GM08714 (cell line): ENCODE data around the gene BIN2.
"Not testable (repeated sequence)": the region's sequence is repeated elsewhere in the genome, so short reads cannot be mapped to it uniquely, and the experiment has no call there.

ENCODE experiments used
- H3K4me3 ChIP-seq: fragments of 200-500 bp; sonication (Bioruptor generic); 2 replicates; pipeline ENCODE4 v1.5.1; 2014; ENCODE audit warnings: mild to moderate bottlenecking, low read length, inconsistent platforms
- ZNF274 ChIP-seq: IDR thresholded peaks from 2 replicates; pipeline ENCODE4 v1.6.1; 2012; ENCODE audit warnings: mild to moderate bottlenecking, low read depth, low read length

Gene BIN2

DNA sequence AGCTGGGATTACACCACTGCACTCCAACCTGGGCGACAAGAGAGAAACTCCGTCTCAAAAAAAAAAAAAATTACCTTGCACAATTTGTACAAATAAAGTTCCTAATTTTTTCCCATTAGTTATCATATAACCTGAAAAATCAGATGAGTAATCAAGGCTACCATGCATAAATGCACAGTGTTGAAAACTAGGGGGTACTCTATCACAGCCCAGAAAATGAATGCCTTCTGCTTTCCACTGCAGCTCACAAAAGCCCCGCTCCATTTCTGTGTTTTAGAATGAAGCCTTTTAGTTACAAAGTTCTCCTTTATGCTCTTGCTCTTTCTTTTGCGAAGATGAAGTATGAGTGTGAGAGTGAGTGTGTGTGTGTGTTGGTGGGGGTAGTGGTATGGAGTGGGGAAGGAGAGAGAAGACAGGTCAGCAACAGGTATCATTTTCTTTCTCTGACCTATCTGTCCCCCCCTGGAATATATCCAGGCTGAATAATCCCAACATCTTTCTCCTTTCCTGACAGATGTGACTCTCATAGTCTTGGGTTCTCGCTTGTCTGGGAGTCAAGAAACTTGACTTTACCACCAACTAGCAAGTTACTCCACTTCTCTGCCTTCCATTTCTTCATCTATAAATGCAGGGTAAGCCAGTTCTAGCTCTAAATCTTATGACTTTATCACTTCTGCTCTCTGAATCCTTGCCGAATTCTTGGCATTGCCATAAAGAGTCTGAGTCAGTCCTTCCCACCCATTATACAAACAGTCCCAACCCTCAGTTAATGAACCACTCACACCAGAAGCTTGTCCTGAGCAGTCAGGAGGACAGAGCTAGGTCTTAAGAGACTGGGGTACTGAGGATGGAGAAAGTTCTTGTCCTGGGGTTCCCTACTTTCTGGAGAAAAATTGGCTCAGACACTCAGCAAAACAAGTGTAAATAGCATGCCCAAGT is 16.1 kb downstream of the BIN2 start:
- no peak for TF ChIP-seq ZNF274
- no peak overlapping the region for H3K4me3 ChIP-seq

DNA sequence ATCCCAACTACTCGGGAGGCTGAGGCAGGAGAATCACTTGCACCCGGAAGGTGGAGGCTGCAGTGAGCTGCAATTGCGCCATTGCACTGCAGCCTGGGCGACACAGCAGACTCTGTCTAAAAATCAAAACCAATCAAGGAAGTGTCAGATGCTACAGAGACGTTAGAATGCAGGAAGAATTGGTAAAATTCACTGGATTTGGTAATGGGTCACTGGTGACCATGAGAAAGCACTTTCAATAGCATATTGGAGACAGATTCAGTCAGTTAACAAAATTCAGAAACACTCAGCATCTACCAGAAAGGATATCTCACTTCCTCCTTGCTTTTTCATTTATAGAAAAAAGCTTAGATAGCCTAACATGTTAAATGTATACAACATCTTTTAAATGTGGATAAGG is 17.5 kb downstream of the BIN2 start:
- H3K4me3 ChIP-seq = no peak overlapping the region
- no peak for TF ChIP-seq ZNF274

DNA sequence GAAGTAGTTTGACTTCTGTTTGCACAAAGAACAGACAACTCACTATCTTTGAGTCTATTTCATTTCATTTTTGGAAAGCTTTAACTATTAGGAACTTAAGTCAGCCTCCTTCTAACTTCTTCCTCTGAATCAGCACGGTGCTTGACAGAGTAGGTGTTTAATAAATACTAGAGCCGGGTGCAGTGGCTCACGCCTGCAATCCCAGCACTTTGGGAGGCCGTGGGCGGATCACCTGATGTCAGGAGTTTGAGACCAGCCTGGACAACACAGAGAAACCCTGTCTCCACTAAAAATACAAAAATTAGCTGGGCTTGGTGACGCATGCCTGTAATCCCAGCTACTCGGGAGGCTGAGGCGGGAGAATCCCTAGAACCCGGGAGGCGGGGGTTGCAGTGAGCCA is 23.2 kb downstream of the BIN2 start:
- not testable (repeated sequence) for H3K4me3 ChIP-seq

DNA sequence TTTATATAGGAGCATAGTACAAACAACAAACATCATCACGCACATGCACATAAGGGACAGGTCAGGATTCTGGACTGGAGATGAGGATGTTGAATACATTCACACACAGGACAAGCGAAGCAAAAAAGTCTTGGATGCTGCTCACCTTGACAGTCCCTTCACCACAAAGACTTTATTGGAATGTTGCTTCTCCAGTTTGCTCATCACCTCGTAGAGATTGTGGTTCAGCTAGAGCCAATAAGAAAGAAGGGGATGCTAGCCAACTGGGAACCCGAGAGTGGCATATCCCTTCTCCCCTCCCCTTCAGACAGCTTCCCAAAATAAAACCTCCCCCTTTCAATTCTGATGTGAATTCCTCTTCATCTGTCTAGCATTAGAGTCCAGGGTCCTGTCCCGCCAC is 28.3 kb downstream of the BIN2 start:
- no peak for TF ChIP-seq ZNF274
- no peak overlapping the region for H3K4me3 ChIP-seq

DNA sequence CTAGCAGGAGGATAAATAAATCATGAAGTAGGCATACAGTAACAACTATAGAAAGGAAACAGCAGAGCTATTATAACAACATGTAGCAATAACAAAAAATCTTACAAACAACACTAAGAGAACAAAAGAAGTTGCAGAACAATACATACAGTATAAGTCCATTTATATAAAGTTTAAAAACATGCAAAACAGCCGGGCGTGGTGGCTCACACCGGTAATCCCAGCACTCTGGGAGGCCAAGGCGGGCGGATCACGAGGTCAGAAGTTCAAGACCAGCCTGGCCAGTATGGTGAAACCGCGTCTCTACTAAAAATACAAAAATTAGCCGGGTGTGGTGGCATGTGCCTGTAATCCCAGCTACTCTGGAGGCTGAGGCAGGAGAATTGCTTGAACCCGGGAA is 29.9 kb downstream of the BIN2 start:
- not testable (repeated sequence) for H3K4me3 ChIP-seq

DNA sequence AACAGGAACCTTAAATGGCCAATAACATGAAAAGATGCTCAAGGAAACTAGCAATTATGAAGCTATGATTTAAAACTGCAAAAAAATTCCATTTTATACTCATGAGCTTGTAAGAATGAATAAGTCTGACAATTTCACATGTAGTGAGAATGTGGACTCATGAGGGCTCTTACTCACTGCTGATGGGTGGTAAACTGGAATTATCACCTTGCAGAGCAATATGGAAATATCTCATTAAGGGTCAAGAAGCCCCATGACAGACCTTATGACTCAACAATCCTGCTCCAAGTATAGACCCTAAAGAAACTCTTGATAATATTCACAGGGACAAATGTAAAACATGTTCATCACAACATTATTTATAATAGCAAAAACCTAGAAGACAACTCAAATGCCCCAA is 30.3 kb downstream of the BIN2 start:
- H3K4me3 ChIP-seq = no peak overlapping the region
- no peak for TF ChIP-seq ZNF274

DNA sequence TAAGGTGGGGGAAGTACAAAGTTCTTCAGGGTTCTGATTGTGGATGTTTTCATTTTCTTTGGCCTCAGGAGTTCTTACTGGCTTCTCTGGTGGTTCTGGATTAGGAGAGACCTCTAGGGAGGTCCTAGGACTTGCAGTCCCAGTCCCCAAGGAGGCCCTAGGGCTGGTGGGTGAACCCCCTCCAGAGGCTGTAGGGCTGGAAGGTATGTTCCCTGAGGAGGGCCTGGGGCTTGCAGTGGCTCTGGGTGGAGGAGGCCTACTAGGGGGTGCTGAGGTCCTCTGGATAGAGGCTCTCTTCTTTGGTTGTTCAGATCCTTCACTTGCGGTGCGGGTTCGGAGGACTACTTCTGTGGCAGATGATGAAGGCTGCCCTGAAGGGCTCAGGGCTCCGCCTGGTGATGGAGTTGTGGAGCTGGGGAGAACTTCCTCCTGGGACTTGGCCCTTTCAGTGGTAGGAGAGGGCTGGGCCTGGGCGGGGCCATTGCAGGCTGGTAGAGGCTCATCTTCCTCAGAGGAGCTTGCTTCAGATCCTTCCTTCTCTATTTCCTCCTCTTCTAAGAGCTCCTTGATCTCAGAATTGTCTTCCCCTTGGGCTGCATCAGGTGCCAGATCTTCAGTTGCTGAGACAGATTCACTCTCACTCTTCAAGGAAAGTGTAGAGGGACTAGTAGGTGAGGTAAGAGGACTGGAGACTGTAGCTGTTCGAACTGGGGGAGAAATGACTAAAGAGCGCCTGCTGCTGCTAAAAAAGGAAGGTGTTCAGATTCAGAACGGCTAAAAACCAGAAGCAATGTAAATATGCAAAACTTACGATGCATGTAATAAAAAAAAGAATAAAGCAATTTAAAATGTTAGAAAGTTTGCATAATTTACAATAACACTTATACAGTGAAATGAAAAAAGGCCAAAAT is 32.1 kb downstream of the BIN2 start:
- H3K4me3 ChIP-seq = not testable (repeated sequence)

DNA sequence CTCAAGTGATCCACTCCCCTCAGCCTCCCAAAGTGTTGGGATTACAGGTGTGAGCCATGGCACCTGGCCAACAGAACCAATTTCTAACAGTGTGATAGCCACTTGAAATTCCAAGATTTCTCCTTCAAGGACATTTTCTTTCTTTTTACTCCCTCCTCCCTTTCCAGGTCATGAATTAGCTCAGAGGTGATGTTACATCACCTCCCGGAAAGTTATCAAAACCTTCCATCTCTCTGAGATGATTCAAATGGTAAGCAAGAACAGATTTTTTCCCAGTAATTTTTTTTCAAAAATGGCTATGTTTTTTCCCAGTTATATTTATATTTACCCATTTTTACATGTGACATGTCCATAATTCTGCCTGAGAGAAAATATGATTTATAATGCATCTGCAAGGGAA is 38.1 kb downstream of the BIN2 start:
- TF ChIP-seq ZNF274 = no peak
- no peak overlapping the region for H3K4me3 ChIP-seq

DNA sequence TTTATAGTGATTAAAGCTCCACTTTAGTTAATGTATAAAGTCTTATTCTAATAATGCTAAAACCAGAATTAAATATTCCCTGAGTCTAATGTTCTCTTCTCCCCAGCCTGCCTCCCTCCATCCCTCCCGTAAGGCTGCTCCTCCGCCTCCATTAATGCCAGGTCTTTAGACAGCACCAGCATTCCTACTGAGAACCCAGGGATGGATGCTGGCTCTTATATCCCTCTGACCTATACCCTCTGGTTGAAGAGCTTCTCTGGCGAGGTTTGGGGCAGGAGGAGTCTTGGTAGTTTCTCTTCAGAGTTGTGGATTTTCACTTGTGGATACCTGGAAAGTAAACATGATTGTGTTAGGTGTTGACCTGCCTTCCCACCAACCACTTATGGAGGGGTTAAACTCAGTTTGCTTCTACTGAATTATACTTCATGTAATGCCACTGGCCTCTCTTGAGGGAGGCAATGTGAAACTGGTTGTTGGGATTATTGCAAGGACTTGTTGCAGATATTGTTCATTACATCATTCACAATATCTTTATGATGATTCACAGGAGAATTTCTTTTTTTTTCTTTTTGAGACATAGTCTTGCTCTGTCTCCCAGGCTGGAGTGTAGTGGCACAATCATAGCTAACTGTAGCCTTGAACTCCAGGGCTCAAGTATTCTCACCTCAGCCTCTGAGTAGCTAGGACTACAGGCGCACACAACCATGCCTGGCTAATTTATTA is 42.6 kb downstream of the BIN2 start:
- TF ChIP-seq ZNF274 = no peak
- no peak overlapping the region for H3K4me3 ChIP-seq

DNA sequence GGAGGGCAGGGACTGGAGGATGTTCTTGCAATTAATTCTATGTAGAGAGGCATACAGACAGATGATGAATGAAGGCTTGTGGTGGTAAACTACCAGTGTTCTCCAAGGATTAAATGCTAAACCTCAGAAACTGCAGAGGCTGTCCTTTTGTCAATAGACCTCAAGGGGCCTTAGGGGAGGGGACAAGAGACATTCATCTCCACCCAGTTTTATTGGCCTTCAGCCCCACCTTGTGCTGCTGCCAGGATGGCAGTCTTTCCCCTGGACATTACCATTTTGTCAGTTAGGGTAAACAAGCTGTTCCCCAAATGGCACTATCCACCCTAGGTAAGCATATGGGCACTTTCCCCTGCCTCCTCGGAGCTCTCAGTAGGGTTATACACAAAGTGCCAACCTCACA is 48.9 kb downstream of the BIN2 start:
- no peak for TF ChIP-seq ZNF274
- H3K4me3 ChIP-seq = no peak overlapping the region

DNA sequence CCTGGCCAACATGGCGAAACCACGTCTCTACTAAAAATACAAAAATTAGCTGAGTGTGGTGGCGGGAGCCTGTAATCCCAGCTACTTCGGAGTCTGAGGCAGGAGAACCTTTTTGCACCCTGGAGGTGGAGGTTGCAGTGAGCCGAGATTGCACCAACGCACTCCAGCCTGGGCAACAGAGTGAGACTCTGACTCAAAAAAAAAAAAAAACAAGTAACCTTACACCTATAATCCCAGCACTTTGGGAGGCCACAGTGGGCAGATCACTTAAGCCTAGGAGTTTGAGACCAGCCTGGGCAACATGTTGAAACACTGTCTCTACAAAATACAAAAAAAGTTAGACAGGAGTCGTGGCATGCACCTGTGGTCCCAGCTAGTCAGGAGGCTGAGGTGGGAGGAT is 51.2 kb downstream of the BIN2 start:
- H3K4me3 ChIP-seq = not testable (repeated sequence)

DNA sequence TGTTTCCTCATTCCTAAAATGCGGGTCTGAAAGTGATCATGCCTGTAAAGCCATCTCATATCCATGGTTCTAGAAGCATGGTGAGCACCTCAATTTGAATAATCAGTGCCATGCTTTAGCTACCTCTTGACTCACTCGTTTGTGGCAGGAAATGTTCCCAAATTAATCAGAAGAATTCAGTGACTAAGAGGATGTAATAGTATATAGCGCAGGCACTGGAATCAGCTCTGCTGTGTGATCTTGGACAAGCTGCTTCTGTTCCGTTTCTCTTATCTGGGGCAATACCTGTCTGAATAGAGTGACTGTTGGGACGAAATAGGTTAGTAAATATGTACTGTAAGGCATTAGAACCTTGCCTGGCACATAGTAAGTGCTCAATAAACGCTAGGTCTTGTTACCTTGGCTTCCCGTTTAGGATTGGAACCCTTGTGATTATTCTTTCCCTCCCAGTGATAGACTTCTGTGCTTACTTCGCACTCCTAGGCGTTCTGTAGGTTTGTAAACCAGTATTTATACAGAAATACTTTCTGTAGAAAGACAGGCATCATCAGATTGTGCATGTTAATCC is 52.9 kb downstream of the BIN2 start:
- no peak for TF ChIP-seq ZNF274
- peak overlapping the region; percentile 51; the same call in 1 of the 2 replicates for H3K4me3 ChIP-seq

DNA sequence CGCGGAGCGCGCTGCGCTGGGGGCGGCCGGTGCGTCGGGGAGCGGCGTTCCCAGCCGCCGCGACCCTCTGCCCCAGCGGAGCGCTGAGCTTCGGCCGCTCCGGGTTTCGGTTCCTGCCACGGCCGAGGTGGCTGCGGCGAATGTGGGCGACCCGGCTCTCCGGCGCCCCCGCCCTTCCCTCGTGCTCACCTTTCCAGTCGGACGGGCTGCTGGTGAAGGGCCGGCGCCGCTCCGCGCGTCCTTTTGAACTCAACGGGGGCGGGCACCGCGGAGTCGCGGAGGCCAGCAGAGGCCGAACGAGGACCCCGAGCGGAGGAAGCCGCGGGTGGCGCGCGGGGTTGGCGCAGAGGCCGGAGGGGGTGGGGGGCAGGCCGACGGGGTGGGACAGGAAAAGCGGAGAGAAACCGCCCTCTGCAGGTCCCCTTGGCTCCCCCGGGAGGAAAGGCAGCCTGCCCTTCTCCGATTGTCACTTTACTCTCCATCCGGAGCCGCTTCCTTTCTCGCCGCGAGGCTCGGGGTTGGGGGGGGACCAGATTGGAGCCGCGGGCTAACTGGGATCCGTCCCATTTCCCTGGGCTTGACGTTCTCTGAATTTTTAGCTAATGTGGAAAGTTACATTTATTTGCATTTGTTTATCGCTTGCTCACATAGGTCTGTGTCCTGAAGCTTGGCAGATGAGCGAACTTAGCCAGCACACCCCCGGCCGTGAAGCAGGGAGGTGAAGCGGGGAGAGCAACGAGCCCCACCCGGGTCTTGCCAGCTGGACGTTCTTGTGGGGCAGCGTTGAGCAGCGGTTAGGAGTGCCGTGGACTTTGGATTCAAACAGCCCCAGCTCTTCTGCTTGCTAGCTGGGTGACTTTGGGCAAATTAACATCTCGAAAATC is 53.7 kb downstream of the BIN2 start, which contains the start of gene SMAGP:
SMAGP (minus strand) TSS at position 349 of the 884 bp plus-strand sequence. CDS start 1,137 bp downstream, outside the sequence.
- no peak for TF ChIP-seq ZNF274
- H3K4me3 ChIP-seq = peak within 1 kb of the TSS; percentile 51
